Measurements from ENCODE around the gene MOV10. TPM values are rescaled to one million over a fixed set of nuclear protein-coding genes. Genes with fewer than 3 reads are reported as not detected.

Gene MOV10
- total and polyA plus RNA-seq, 2 of the 8 experiments (the other 6 are each of a cell fraction or from before 2014, with no cell fraction given), result 57.3 to 109 TPM

GRCh38 chr1:112689196-112689841 lies 14.9 kb downstream of the MOV10 start (continued):
- TF ChIP-seq POLR2A (IDR thresholded peaks at IDR 0.05; ENCODE audit: control extremely low read depth in 1 of 2, low read depth in 2 of 2, low read length in 2 of 2) (no peak), RAD21 (IDR thresholded peaks at IDR 0.05 in 1 of 2, conservative IDR thresholded peaks at IDR 0.05 in 1 of 2; ENCODE audit: low read depth in 2 of 2, low read length in 2 of 2) (no peak), SIN3A (conservative IDR thresholded peaks at IDR 0.05 in 1 of 2, IDR thresholded peaks at IDR 0.05 in 1 of 2; ENCODE audit: low read depth in 1 of 2, low read length in 2 of 2) (no peak), SP4 (IDR thresholded peaks at IDR 0.05; ENCODE audit: low read length) (no peak), ASH2L (IDR thresholded peaks at IDR 0.05; ENCODE audit: low read length) (no peak)
- TF ChIP-seq, protein P1, sequence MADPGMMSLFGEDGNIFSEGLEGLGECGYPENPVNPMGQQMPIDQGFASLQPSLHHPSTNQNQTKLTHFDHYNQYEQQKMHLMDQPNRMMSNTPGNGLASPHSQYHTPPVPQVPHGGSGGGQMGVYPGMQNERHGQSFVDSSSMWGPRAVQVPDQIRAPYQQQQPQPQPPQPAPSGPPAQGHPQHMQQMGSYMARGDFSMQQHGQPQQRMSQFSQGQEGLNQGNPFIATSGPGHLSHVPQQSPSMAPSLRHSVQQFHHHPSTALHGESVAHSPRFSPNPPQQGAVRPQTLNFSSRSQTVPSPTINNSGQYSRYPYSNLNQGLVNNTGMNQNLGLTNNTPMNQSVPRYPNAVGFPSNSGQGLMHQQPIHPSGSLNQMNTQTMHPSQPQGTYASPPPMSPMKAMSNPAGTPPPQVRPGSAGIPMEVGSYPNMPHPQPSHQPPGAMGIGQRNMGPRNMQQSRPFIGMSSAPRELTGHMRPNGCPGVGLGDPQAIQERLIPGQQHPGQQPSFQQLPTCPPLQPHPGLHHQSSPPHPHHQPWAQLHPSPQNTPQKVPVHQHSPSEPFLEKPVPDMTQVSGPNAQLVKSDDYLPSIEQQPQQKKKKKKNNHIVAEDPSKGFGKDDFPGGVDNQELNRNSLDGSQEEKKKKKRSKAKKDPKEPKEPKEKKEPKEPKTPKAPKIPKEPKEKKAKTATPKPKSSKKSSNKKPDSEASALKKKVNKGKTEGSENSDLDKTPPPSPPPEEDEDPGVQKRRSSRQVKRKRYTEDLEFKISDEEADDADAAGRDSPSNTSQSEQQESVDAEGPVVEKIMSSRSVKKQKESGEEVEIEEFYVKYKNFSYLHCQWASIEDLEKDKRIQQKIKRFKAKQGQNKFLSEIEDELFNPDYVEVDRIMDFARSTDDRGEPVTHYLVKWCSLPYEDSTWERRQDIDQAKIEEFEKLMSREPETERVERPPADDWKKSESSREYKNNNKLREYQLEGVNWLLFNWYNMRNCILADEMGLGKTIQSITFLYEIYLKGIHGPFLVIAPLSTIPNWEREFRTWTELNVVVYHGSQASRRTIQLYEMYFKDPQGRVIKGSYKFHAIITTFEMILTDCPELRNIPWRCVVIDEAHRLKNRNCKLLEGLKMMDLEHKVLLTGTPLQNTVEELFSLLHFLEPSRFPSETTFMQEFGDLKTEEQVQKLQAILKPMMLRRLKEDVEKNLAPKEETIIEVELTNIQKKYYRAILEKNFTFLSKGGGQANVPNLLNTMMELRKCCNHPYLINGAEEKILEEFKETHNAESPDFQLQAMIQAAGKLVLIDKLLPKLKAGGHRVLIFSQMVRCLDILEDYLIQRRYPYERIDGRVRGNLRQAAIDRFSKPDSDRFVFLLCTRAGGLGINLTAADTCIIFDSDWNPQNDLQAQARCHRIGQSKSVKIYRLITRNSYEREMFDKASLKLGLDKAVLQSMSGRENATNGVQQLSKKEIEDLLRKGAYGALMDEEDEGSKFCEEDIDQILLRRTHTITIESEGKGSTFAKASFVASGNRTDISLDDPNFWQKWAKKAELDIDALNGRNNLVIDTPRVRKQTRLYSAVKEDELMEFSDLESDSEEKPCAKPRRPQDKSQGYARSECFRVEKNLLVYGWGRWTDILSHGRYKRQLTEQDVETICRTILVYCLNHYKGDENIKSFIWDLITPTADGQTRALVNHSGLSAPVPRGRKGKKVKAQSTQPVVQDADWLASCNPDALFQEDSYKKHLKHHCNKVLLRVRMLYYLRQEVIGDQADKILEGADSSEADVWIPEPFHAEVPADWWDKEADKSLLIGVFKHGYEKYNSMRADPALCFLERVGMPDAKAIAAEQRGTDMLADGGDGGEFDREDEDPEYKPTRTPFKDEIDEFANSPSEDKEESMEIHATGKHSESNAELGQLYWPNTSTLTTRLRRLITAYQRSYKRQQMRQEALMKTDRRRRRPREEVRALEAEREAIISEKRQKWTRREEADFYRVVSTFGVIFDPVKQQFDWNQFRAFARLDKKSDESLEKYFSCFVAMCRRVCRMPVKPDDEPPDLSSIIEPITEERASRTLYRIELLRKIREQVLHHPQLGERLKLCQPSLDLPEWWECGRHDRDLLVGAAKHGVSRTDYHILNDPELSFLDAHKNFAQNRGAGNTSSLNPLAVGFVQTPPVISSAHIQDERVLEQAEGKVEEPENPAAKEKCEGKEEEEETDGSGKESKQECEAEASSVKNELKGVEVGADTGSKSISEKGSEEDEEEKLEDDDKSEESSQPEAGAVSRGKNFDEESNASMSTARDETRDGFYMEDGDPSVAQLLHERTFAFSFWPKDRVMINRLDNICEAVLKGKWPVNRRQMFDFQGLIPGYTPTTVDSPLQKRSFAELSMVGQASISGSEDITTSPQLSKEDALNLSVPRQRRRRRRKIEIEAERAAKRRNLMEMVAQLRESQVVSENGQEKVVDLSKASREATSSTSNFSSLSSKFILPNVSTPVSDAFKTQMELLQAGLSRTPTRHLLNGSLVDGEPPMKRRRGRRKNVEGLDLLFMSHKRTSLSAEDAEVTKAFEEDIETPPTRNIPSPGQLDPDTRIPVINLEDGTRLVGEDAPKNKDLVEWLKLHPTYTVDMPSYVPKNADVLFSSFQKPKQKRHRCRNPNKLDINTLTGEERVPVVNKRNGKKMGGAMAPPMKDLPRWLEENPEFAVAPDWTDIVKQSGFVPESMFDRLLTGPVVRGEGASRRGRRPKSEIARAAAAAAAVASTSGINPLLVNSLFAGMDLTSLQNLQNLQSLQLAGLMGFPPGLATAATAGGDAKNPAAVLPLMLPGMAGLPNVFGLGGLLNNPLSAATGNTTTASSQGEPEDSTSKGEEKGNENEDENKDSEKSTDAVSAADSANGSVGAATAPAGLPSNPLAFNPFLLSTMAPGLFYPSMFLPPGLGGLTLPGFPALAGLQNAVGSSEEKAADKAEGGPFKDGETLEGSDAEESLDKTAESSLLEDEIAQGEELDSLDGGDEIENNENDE (IDR thresholded peaks at IDR 0.05; ENCODE audit: insufficient replicate concordance, low read length), result no peak
- TF ChIP-seq, protein P2, sequence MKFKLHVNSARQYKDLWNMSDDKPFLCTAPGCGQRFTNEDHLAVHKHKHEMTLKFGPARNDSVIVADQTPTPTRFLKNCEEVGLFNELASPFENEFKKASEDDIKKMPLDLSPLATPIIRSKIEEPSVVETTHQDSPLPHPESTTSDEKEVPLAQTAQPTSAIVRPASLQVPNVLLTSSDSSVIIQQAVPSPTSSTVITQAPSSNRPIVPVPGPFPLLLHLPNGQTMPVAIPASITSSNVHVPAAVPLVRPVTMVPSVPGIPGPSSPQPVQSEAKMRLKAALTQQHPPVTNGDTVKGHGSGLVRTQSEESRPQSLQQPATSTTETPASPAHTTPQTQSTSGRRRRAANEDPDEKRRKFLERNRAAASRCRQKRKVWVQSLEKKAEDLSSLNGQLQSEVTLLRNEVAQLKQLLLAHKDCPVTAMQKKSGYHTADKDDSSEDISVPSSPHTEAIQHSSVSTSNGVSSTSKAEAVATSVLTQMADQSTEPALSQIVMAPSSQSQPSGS (IDR thresholded peaks at IDR 0.05; ENCODE audit: low read length), result no peak
